PC-9 (cell line): Measurements from ENCODE around the gene SAMD14. TPM values are rescaled to one million over a fixed set of nuclear protein-coding genes. Genes with fewer than 3 reads are reported as not detected.

ENCODE experiments used
- BruUV-seq: library from RNA; stranded (reverse); fragments of 400-500 nt; replicated peaks from 2 replicates; lab custom pipeline; 2021; lab: Mats Ljungman, UMichigan
- CTCF ChIA-PET: fragments of 300-600 bp; sonication (Branson Sonifier 250); formaldehyde crosslinking; loops from one replicate; lab custom pipeline; 2022; ENCODE audit warnings: antibody characterized with exemption; lab: Charles Lee
- POLR2A ChIA-PET: fragments of 300-600 bp; sonication (Branson Sonifier 250); formaldehyde crosslinking; loops from one replicate; lab custom pipeline; 2022; ENCODE audit warnings: antibody characterized with exemption; ENCODE audit not compliant: unreplicated experiment; lab: Charles Lee
- DNase-seq, 2 experiments: peaks; one replicate each; pipeline versions ENCODE4 v3.0.0 to v3.0.0-alpha.2; 2015 to 2022; ENCODE audit warnings: mixed read lengths in 1 of 2
- H2AFZ ChIP-seq: fragments of 200-600 bp; sonication (generic); 2 replicates; pipeline ENCODE4 v1.8.1; 2017; ENCODE audit warnings: antibody characterized with exemption
- H3F3A ChIP-seq: fragments of 200-600 bp; sonication (generic); 2 replicates; pipeline ENCODE4 v1.8.1; 2017; ENCODE audit warnings: antibody characterized with exemption, mild to moderate bottlenecking, low read depth; ENCODE audit not compliant: insufficient read depth
- H3K27ac ChIP-seq: fragments of 200-600 bp; sonication (generic); 2 replicates; pipeline ENCODE4 v1.6.1; 2016; ENCODE audit warnings: mixed run types
- H3K27me3 ChIP-seq: fragments of 200-600 bp; sonication (generic); 2 replicates; pipeline ENCODE4 v1.6.1; 2016; ENCODE audit warnings: low read depth, mixed run types; ENCODE audit not compliant: insufficient read depth
- H3K36me3 ChIP-seq: fragments of 200-600 bp; sonication (generic); 2 replicates; pipeline ENCODE4 v1.6.1; 2016; ENCODE audit warnings: low read depth, mixed run types
- H3K4me1 ChIP-seq: fragments of 200-600 bp; sonication (generic); replicated peaks from 2 replicates; pipeline ENCODE4 v1.6.1; 2016; ENCODE audit warnings: mixed run types; ENCODE audit not compliant: insufficient read depth
- H3K4me2 ChIP-seq: fragments of 200-600 bp; sonication (generic); 2 replicates; pipeline ENCODE4 v1.6.1; 2017; ENCODE audit warnings: mixed run types
- H3K4me3 ChIP-seq: fragments of 200-600 bp; sonication (generic); 2 replicates; pipeline ENCODE4 v1.6.1; 2016; ENCODE audit warnings: mixed run types
- H3K79me2 ChIP-seq: fragments of 200-600 bp; sonication (generic); 2 replicates; pipeline ENCODE4 v1.6.1; 2017; ENCODE audit warnings: low read depth, mixed run types
- H3K9me2 ChIP-seq: fragments of 200-600 bp; sonication (generic); 2 replicates; pipeline ENCODE4 v1.8.1; 2017; ENCODE audit warnings: mild to moderate bottlenecking; ENCODE audit not compliant: insufficient read depth
- H3K9me3 ChIP-seq: fragments of 200-600 bp; sonication (generic); 2 replicates; pipeline ENCODE4 v1.8.1; 2016; ENCODE audit warnings: low read depth; ENCODE audit not compliant: insufficient read depth
- H4K20me1 ChIP-seq: fragments of 200-600 bp; sonication (generic); 2 replicates; pipeline ENCODE4 v1.8.1; 2017; ENCODE audit not compliant: insufficient read depth
- CTCF ChIP-seq: fragments of 200-600 bp; sonication (generic); conservative IDR thresholded peaks from 2 replicates; pipeline ENCODE4 v1.6.1; 2017; ENCODE audit warnings: mixed run types, antibody characterized with exemption, mild to moderate bottlenecking, moderate library complexity
- EZH2 ChIP-seq: fragments of 200-600 bp; sonication (generic); IDR thresholded peaks from 2 replicates; pipeline ENCODE4 v1.8.0; 2017; ENCODE audit warnings: antibody characterized with exemption, low read depth
- intact Hi-C: fragments of 100-400 bp; cut with micrococcal nuclease; formaldehyde crosslinking; loops from one replicate; pipeline ENCODE4 v1.10.0; 2022; ENCODE audit not compliant: unreplicated experiment
- total RNA-seq: library from RNA; stranded (reverse); gene quantifications from 2 replicates; pipeline ENCODE4 v1.2.3, GENCODE V29; 2021

Gene SAMD14
- total RNA-seq, 1 experiment from 2014 or later, result 0.17 TPM

- Histone ChIP-seq H4K20me1 (peaks cover 58% of the 10 kb centered on the region), H3K9me2 (no peaks in the 10 kb centered on the region), H2AFZ (no peak overlapping the region), H3K4me1 (peaks cover 48% of the 10 kb centered on the region), H3K27me3 (no peaks in the 10 kb centered on the region), H3K36me3 (peaks cover 29% of the 10 kb centered on the region; the same call in 1 of the 2 replicates), H3F3A (peaks cover 25% of the 10 kb centered on the region), H3K79me2 (peaks cover 56% of the 10 kb centered on the region), H3K4me2 (peak overlapping the region; percentile 95), H3K9me3 (no peaks in the 10 kb centered on the region), H3K27ac (no peak overlapping the region), H3K4me3 (no peak overlapping the region)
- ChIA-PET CTCF (interaction anchor here (0.6 kb wide), 1 partner anchor 143 kb away, joined by 5 read pairs; no protein-coding TSS in a partner anchor), POLR2A (interaction anchor here (0.5 to 0.6 kb wide), 4 partner anchors 10 to 259 kb away, joined by 3 to 6 read pairs (median 5); no protein-coding TSS in a partner anchor)
- intact Hi-C loops, result loop anchor here (2.0 kb wide), 1 partner anchor 51 kb away; the partner anchor contains the start of gene PDK2
- BruUV-seq, result no TSS peak
- DNase-seq, result no peak
- TF ChIP-seq EZH2 (no peak), CTCF (no peak)
Observed at GRCh38 chr17:50145532-50146229, 15.7 kb upstream of the SAMD14 start.

GRCh38 chr17:50144845-50145531, 15.0 kb upstream of the SAMD14 start:
- Histone ChIP-seq H3K4me1 (peaks cover 48% of the 10 kb centered on the region), H3K79me2 (peaks cover 49% of the 10 kb centered on the region), H3K9me2 (no peaks in the 10 kb centered on the region), H3K36me3 (peaks cover 29% of the 10 kb centered on the region; the same call in 1 of the 2 replicates), H3K27ac (no peak overlapping the region), H3F3A (peaks cover 25% of the 10 kb centered on the region), H4K20me1 (peaks cover 61% of the 10 kb centered on the region), H3K9me3 (no peaks in the 10 kb centered on the region), H3K4me3 (no peak overlapping the region), H2AFZ (no peak overlapping the region), H3K4me2 (peak overlapping the region; percentile 95), H3K27me3 (no peaks in the 10 kb centered on the region)
- CTCF ChIA-PET, result interaction anchor here (0.6 kb wide), 1 partner anchor 144 kb away, joined by 5 read pairs; no protein-coding TSS in a partner anchor
- peak; percentile 83 to 85 for DNase-seq
- no TSS peak for BruUV-seq
- intact Hi-C loops, result loop anchor here (2.0 kb wide), 1 partner anchor 50 kb away; the partner anchor contains the start of gene PDK2
- POLR2A ChIA-PET, result interaction anchor here (0.5 to 0.6 kb wide), 3 partner anchors 17 to 258 kb away, joined by 3 to 6 read pairs (median 6); no protein-coding TSS in a partner anchor
- TF ChIP-seq CTCF, result no peak
- TF ChIP-seq EZH2, result no peak

- no peaks in the 10 kb centered on the region for H3K27me3 ChIP-seq
- no peak overlapping the region for H2AFZ ChIP-seq
- no peaks in the 10 kb centered on the region for H3K9me3 ChIP-seq
- no peak for DNase-seq
- no peaks in the 10 kb centered on the region for H3K9me2 ChIP-seq
- peaks cover 25% of the 10 kb centered on the region for H3F3A ChIP-seq
- H3K4me1 ChIP-seq, result peaks cover 48% of the 10 kb centered on the region
- H3K36me3 ChIP-seq, result peaks cover 33% of the 10 kb centered on the region
- peak overlapping the region; percentile 95 for H3K4me2 ChIP-seq
- peaks cover 66% of the 10 kb centered on the region for H4K20me1 ChIP-seq
- no peak overlapping the region for H3K4me3 ChIP-seq
- POLR2A ChIA-PET, result no interaction called here
- intact Hi-C loops, result loop anchor here (2.0 kb wide), 1 partner anchor 50 kb away; the partner anchor contains the start of gene PDK2
- CTCF ChIA-PET, result no interaction called here
- no TSS peak for BruUV-seq
- TF ChIP-seq EZH2 (no peak), CTCF (no peak)
- H3K27ac ChIP-seq, result no peak overlapping the region
- H3K79me2 ChIP-seq, result peaks cover 43% of the 10 kb centered on the region
Observed at GRCh38 chr17:50144355-50144754, 14.4 kb upstream of the SAMD14 start.
